Erythroblast (primary cell): ENCODE measurements around the gene ERI2.

ENCODE experiments used
- GATA1 ChIP-seq: IDR thresholded peaks from 2 replicates; pipeline ENCODE4 v1.6.1; 2011; ENCODE audit warnings: low read depth, mild to moderate bottlenecking, control low read depth, low read length, moderate library complexity
- POLR2A ChIP-seq: IDR thresholded peaks from 2 replicates; pipeline ENCODE4 v1.6.1; 2011; ENCODE audit warnings: mild to moderate bottlenecking, low read length

- TF ChIP-seq POLR2A (no peak), GATA1 (no peak)
Measured at GRCh38 chr16:20766294-20766693, 40.0 kb downstream of the ERI2 start.
